H9 (cell line): Measurements from ENCODE around the gene PDGFRB. TPM values are rescaled to one million over a fixed set of nuclear protein-coding genes. Genes with fewer than 3 reads are reported as not detected.

ENCODE experiments used
- DNase-seq: peaks from one replicate; pipeline ENCODE4 v3.0.0-alpha.2; 2017
- H2AFZ ChIP-seq: one replicate; pipeline ENCODE4 v1.6.1; 2013; ENCODE audit warnings: mild to moderate bottlenecking, low read length, control low read depth, moderate library complexity
- H2AK5ac ChIP-seq: 2 replicates; pipeline ENCODE4 v1.6.1; 2013; ENCODE audit warnings: low read length, control low read depth, mixed read lengths; ENCODE audit not compliant: insufficient read length
- H2BK120ac ChIP-seq: one replicate; pipeline ENCODE4 v1.6.1; 2013; ENCODE audit warnings: low read depth, mild to moderate bottlenecking, low read length, control low read depth, inconsistent platforms; ENCODE audit not compliant: poor library complexity, severe bottlenecking
- H2BK12ac ChIP-seq: 2 replicates; pipeline ENCODE4 v1.6.1; 2013; ENCODE audit warnings: low read length, control low read depth, mixed read lengths, low read depth; ENCODE audit not compliant: insufficient read length
- H2BK15ac ChIP-seq: 2 replicates; pipeline ENCODE4 v1.6.1; 2013; ENCODE audit warnings: low read depth, low read length, control low read depth
- H2BK20ac ChIP-seq: one replicate; pipeline ENCODE4 v1.6.1; 2013; ENCODE audit warnings: low read depth, mild to moderate bottlenecking, low read length, control low read depth, inconsistent platforms; ENCODE audit not compliant: poor library complexity, severe bottlenecking
- H2BK5ac ChIP-seq: 2 replicates; pipeline ENCODE4 v1.6.1; 2013; ENCODE audit warnings: low read length, control low read depth, mixed read lengths; ENCODE audit not compliant: insufficient read length
- H3K14ac ChIP-seq: 2 replicates; pipeline ENCODE4 v1.6.1; 2013; ENCODE audit warnings: low read length, control low read depth; ENCODE audit not compliant: insufficient read depth
- H3K18ac ChIP-seq: 2 replicates; pipeline ENCODE4 v1.6.1; 2013; ENCODE audit warnings: low read depth, mild to moderate bottlenecking, mixed read lengths, low read length, control low read depth; ENCODE audit not compliant: insufficient read length
- H3K23ac ChIP-seq: 2 replicates; pipeline ENCODE4 v1.6.1; 2013; ENCODE audit warnings: low read length, control low read depth, mixed read lengths, low read depth; ENCODE audit not compliant: insufficient read length
- H3K23me2 ChIP-seq: 2 replicates; pipeline ENCODE4 v1.6.1; 2013; ENCODE audit warnings: low read depth, mild to moderate bottlenecking, mixed read lengths, low read length, control low read depth; ENCODE audit not compliant: insufficient read length, poor library complexity, severe bottlenecking
- H3K27ac ChIP-seq: 2 replicates; pipeline ENCODE4 v1.5.1; 2013; ENCODE audit warnings: low read length, control low read depth, mixed read lengths, low read depth; ENCODE audit not compliant: insufficient read length
- H3K27me3 ChIP-seq: 2 replicates; pipeline ENCODE4 v1.6.1; 2013; ENCODE audit warnings: low read length, control low read depth, inconsistent platforms; ENCODE audit not compliant: insufficient read depth
- H3K4ac ChIP-seq: 2 replicates; pipeline ENCODE4 v1.6.1; 2013; ENCODE audit warnings: low read depth, mild to moderate bottlenecking, control low read depth, inconsistent platforms, low read length, moderate library complexity
- H3K4me1 ChIP-seq: 2 replicates; pipeline ENCODE4 v1.6.1; 2013; ENCODE audit warnings: low read length, control low read depth, inconsistent platforms; ENCODE audit not compliant: insufficient read depth
- H3K4me2 ChIP-seq: 2 replicates; pipeline ENCODE4 v1.6.1; 2013; ENCODE audit warnings: low read length, control low read depth, mixed read lengths; ENCODE audit not compliant: insufficient read length, insufficient read depth
- H3K56ac ChIP-seq: 2 replicates; pipeline ENCODE4 v1.6.1; 2013; ENCODE audit warnings: low read depth, mild to moderate bottlenecking, mixed read lengths, low read length, control low read depth; ENCODE audit not compliant: insufficient read length
- H3K79me1 ChIP-seq: 2 replicates; pipeline ENCODE4 v1.6.1; 2013; ENCODE audit warnings: low read depth, mild to moderate bottlenecking, moderate library complexity, low read length, control low read depth, inconsistent platforms; ENCODE audit not compliant: insufficient read depth, poor library complexity, severe bottlenecking
- H3K79me2 ChIP-seq: 2 replicates; pipeline ENCODE4 v1.6.1; 2013; ENCODE audit warnings: low read length, control low read depth, inconsistent platforms; ENCODE audit not compliant: insufficient read depth
- H3K9ac ChIP-seq: 2 replicates; pipeline ENCODE4 v1.6.1; 2013; ENCODE audit warnings: low read length, control low read depth, mixed read lengths; ENCODE audit not compliant: insufficient read length; ENCODE audit errors: extremely low read depth
- H3K9me3 ChIP-seq: one replicate; pipeline ENCODE4 v1.6.1; 2013; ENCODE audit warnings: low read depth, low read length, inconsistent platforms; ENCODE audit not compliant: control insufficient read depth
- H3T11ph ChIP-seq: one replicate; pipeline ENCODE4 v1.6.1; 2013; ENCODE audit warnings: mild to moderate bottlenecking, low read length, control low read depth, inconsistent platforms
- H4K20me1 ChIP-seq: one replicate; pipeline ENCODE4 v1.6.1; 2013; ENCODE audit not compliant: control insufficient read depth, insufficient read length, insufficient read depth
- H4K5ac ChIP-seq: 2 replicates; pipeline ENCODE4 v1.6.1; 2013; ENCODE audit warnings: low read depth, mild to moderate bottlenecking, mixed read lengths, low read length, control low read depth; ENCODE audit not compliant: insufficient read length
- H4K8ac ChIP-seq: replicated peaks from 2 replicates; pipeline ENCODE4 v1.6.1; 2013; ENCODE audit warnings: low read length, control low read depth, mixed read lengths, low read depth; ENCODE audit not compliant: insufficient read length
- H4K91ac ChIP-seq: 2 replicates; pipeline ENCODE4 v1.6.1; 2013; ENCODE audit warnings: low read depth, mild to moderate bottlenecking, moderate library complexity, mixed read lengths, low read length, control low read depth; ENCODE audit not compliant: insufficient read length
- H3K27ac Mint-ChIP-seq, 3 experiments: 2 replicates in 2 of 3; 3 replicates in 1 of 3; pipeline ENCODE4 v1.8.0; 2020 to 2021; ENCODE audit warnings: mixed read lengths in 3 of 3, mild to moderate bottlenecking in 1 of 3, moderate library complexity in 1 of 3
- H3K27me3 Mint-ChIP-seq: 2 replicates; pipeline ENCODE4 v1.8.0; 2021; ENCODE audit warnings: low read depth, mild to moderate bottlenecking, moderate library complexity, mixed read lengths
- H3K36me3 Mint-ChIP-seq, 3 experiments: 2 replicates in 2 of 3; 3 replicates in 1 of 3; pipeline ENCODE4 v1.8.0; 2020 to 2021; ENCODE audit warnings: low read depth in 3 of 3, mixed read lengths in 3 of 3; ENCODE audit not compliant: insufficient read depth in 1 of 3
- H3K4me1 Mint-ChIP-seq, 2 experiments: 2 replicates each; pipeline ENCODE4 v1.8.0; 2020; ENCODE audit warnings: mixed read lengths in 2 of 2
- H3K4me3 Mint-ChIP-seq, 2 experiments: 2 replicates in 1 of 2; 3 replicates in 1 of 2; pipeline ENCODE4 v1.8.0; 2020 to 2021; ENCODE audit warnings: mild to moderate bottlenecking in 2 of 2, mixed read lengths in 2 of 2, moderate library complexity in 1 of 2
- H3K9me3 Mint-ChIP-seq, 2 experiments: 2 replicates in 1 of 2; 3 replicates in 1 of 2; pipeline ENCODE4 v1.8.0; 2020; ENCODE audit warnings: mild to moderate bottlenecking in 2 of 2, mixed read lengths in 2 of 2, moderate library complexity in 1 of 2
- CTCF ChIP-seq: fragments of 200-600 bp; sonication (generic); conservative IDR thresholded peaks from 3 replicates; pipeline ENCODE4 v1.8.0; 2021; ENCODE audit warnings: antibody characterized with exemption, mild to moderate bottlenecking
- WGBS: extraction: QIAGEN DNeasy Blood & Tissue Kit; methylation state at CpG from one replicate; pipeline ENCODE4 v1.1.7; 2013; ENCODE audit warnings: missing lambda C conversion rate, low lambda C conversion rate, mixed read lengths; ENCODE audit not compliant: insufficient read length; ENCODE audit errors: extremely low coverage; 5-methylcytosine and 5-hydroxymethylcytosine counted together
- total RNA-seq: library from RNA; stranded (reverse); gene quantifications from 2 replicates; pipeline ENCODE4 v1.2.1, GENCODE V29; 2021

Gene PDGFRB
- total RNA-seq, 1 experiment from 2014 or later: 2.2 TPM

- Histone ChIP-seq H3K56ac (no peak overlapping the region), H2BK15ac (no peak overlapping the region), H3K27me3 (no peaks in the 10 kb centered on the region), H4K20me1 (no peaks in the 10 kb centered on the region), H3K23ac (no peak overlapping the region), H2AK5ac (no peak overlapping the region), H3K18ac (no peak overlapping the region), H2AFZ (no peak overlapping the region), H4K91ac (no peak overlapping the region), H4K8ac (no peak overlapping the region), H3K9ac (no peak overlapping the region), H3K4ac (no peak overlapping the region), H4K5ac (no peak overlapping the region), H2BK12ac (no peak overlapping the region), H3K27ac (no peak overlapping the region), H3T11ph (no peak overlapping the region), H3K79me2 (no peaks in the 10 kb centered on the region), H3K23me2 (no peaks in the 10 kb centered on the region), H3K4me1 (no peaks in the 10 kb centered on the region), H3K14ac (no peak overlapping the region), H3K4me2 (no peak overlapping the region), H2BK5ac (no peak overlapping the region), H3K79me1 (no peaks in the 10 kb centered on the region), H3K9me3 (no peaks in the 10 kb centered on the region), H2BK120ac (no peak overlapping the region), H2BK20ac (no peak overlapping the region)
- Mint-ChIP-seq H3K36me3 (no peaks in the 10 kb centered on the region), H3K4me3 (no peak overlapping the region), H3K9me3 (no peaks in the 10 kb centered on the region; a peak in 1 of 5 replicates), H3K4me1 (peaks cover 0 to 8% of the 10 kb centered on the region in 2 experiments; a peak in 1 of 4 replicates), H3K27ac (no peak overlapping the region), H3K27me3 (peaks cover 2% of the 10 kb centered on the region)
- no CpG with 5 or more reads among the region's 5 CpGs for WGBS
- no peak for DNase-seq
- TF ChIP-seq CTCF: no peak
These were observed 82.5 kb downstream of the PDGFRB start for GRCh38 chr5:150073086-150073625.
